GM21717 (cell line): ENCODE results near the gene DPP10.

Source experiments
- ATAC-seq: cut with Tn5 transposase; IDR thresholded peaks from one replicate; pipeline ENCODE4 v1.9.1; 2021; ENCODE audit warnings: mild to moderate bottlenecking, moderate library complexity; ENCODE audit not compliant: unreplicated experiment

DPP10 gene

DNA sequence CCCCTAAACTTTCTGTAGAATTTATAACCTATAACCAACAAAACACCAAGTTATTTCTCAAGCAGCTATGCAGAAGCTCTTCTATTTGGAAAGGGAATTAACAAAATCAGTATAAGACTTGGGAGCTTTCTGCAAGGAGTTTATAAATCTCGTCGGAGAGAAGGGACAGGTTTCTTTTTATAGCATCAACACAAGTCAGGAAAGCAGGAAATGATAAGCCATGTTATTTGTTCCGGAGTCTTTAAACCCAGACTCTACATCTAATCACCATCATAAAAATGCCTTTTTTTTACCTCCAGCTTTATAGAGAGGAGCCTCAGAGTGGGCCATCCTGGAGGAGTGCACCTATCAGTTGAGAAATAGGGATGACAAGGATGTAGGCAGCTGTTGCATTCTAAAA is 137.1 kb downstream of the DPP10 start:
- no peak for ATAC-seq

DNA sequence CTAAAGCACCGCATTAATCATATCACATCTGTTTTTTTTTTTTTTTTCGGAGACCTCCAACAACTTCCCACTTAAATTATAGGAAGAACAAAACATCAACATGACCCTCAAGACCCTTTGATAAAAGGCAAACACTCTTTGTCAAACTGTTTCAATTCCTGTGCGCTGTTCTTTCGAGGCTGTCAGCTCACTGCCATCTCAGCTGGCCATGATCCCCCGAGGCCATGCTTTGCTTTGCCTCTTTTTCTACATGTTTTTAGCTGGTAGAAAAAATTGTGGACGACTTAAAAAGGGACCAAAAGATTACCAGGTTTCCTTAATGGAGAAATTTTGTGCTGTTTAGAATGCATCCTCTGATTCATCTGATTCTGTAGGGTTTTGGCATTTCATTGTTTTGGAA is 138.2 kb downstream of the DPP10 start:
- ATAC-seq = no peak

DNA sequence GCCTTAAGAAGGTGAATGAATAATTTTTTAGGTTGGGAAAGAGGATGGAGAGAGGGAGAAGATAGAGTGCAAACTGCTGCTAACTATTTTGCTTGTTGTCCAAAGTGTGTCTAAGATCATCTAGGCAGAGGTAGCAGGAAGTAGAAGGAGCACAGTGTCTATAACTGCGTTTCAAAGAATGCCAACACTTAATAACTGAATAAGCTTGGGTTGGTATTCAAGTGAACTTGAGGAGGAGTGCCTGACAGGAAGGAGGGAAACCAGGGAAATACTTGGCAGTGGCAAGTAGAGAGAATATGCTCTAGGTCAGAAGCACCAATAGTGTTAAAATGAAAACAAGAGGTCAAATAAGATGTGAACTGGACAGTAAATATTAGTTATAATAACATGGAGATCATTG is 155.9 kb downstream of the DPP10 start:
- ATAC-seq = no peak

DNA sequence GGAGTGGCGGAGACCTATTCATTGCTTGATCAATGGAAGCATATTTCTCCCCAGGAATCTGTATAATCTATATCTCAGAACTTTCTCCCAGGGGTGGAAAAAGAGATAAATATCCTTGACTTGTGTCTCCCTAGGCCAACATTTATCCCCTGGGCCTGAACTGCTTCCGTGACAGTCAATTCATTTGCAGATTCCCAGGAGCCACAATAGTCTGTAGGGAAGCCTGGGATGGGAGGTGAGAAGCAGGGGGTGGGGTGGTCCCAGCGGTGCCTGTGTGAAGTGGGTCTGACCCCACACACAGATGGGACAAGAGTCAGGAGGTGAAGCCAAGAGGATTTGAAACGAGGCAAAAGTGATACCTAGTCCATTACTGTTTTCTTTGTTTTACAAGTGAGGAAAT is 166.8 kb downstream of the DPP10 start:
- ATAC-seq = no peak

DNA sequence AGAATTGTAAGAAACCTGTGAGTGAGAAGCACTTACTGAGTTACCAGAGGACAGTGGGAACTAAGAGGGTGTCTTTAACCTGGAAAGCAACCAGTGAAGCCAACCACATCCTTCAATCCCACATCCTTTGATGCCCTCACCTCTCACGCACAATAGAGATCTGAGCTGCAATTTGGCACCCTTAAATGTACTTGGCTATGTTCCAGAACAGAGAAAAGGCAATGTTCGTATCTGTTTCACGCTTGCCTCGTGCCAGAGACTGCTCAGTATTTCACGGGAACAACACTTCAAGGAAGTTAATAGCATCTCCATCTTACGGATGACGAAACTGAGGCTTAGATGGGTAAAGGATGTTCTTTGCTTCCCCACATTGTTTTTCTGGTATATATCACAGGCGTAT is 167.4 kb downstream of the DPP10 start:
- no peak for ATAC-seq

DNA sequence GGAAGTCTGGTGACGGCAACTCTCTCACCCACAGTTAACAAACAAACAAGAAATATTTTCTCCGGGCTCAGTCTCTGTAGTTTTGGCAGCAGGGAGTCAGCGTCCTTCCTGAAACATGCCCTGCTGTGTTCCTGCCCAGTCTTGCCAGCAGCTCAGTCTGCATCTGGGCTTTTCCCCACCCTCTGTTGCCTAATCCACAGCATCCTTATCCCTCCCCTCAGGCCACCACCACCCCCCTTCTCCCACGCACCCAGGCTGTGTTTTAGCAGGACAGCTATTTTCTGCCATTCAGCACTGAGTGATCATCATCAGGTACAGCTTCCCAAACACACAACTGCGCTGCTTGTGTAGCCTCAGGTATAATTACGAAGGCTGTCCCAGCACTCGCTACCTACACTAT is 168.2 kb downstream of the DPP10 start:
- no peak for ATAC-seq

DNA sequence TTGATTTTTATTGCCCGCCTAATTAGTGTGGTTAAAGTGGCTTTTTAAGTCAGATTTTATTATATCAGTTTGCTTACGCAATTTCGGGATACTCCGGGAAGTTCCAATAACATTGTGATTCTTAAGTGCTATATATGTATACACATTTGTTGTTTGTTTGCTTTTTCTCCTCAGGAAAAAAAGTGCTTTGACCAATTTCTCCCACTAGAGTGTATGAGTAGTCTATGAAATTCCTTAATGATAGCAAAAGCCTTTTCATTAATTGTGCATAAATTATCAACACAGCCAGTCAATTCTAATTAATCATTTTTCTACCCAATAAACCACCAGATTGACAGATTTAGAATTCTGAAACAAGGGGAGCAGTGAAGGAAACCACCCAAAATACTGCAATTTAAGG is 172.2 kb downstream of the DPP10 start:
- no peak for ATAC-seq

DNA sequence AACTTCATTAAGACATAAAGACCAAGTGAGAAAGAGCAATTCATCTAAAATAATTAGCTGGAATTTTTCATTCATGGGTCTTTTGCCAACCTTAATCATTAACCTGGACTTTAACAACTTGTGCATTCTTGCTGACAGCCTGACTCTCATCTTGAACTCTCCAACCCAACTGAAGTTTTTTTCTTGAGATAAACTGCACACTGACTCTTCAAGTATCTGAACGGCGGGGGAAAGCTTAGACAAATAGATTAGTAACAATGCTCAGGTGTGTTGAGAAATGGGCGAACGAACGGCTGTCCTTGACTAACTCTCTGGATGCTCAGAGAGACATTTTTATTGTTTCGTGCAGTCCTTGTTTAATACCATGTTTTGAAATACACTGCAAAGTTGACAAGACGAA is 186.0 kb downstream of the DPP10 start:
- ATAC-seq = no peak

DNA sequence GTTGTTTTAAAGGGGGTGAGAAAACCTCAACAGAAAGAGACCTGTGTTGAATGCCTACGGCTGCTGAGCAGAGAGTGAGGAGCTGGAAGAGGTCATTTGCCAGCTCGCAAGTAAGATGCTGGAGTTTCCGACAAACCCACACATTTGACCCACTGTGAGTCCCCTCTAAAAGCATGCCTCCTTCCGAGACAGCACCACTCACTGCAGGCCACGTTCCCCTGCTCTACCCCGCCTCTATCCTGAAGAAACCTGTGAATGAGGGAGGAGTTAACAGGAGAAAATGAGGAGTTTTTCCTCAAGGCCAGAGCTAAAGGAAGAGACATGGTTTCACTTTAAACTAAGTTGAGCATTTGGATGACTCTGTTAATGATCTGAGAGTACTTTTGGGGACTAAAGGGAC is 188.7 kb downstream of the DPP10 start:
- ATAC-seq = no peak

DNA sequence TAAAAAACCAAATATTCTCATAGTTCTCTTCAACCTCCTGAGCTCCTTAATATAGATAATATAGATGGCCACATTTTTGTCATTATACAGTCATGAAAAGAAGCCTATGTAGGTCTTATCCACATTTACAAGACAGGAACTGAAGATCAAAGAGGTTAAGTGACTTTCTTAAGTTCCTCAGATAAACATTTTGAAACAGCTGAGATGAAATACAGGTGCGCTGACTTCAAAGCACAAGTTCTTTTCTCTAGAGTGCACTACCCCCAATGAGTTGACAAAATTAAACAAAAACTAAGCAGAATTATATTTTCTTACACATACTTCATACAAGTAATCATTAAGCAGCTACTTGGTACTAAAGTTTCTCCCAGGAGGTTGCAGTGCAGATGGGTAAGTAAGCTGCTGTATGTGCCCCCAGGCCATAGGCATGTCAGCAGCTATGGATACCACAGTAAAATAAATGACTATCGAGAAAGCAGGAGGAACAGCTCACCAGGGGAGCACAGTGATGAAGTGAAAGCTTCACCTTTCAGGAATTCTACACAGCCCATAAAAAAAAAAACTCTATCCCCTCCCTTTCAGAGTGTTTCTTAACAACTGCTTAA is 199.8 kb downstream of the DPP10 start:
- no peak for ATAC-seq

DNA sequence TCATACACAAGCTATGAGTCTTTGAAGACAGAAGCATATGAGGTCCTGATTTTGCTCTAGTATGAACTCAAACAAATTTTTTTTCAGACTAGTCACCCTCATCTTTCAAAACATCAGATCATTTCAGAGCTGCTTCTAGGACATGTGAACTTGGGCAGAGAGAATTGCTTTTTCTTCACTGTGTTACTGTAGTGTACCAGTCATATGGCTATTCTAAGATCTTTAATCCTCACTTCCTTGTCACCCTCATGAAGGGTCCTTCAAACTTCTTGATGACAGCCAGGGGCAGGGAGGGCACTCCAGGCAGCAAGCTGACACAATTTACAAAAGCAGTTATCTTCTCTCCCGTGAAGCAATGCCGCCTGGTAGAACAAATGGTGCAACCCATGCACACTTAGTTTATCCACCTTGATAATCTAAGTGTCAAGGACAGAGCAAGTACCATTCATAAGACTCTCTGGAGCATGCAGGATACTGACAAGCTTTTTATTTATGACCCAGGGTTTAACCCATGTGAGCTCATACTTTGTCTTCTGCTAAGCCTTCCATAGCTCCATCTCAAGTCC is 200.6 kb downstream of the DPP10 start:
- no peak for ATAC-seq

DNA sequence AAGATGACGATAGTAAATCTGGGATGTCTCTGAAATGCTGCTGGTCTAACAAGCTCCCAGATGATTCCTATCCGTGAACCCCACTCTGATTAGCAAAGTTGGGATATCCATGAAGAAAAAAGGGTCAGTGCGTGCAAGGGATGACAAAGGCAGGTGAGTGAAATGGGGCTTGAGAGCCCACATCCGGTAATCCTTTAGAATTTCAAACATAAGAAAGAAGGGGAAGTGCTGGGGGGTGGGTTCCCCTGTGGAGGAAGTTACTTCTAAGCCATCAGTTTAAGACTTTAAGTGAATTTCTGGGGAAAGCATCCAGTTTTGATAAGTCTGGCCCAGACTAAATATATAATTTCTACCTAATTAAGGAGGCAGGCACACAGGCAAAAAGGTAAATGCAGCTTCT is 209.5 kb downstream of the DPP10 start:
- no peak for ATAC-seq

DNA sequence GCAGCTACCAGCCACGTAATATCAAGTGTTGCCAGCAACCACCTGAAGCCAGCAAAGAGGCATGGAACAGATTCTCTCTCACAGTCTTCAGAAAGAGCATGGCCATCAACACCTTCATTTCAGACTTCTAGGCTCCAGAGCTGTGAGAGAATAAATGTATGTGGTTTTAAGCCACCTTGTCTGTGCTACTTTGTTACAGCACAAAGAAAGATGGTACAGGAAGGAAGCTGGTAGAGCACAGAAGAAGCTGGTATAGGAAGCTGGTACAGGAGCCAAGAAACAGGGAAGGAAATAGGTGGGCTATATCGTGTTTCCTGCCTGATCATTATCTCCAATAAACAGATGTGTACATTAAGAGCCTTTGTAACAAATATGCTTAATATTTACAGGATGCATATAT is 217.4 kb downstream of the DPP10 start:
- ATAC-seq = no peak

DNA sequence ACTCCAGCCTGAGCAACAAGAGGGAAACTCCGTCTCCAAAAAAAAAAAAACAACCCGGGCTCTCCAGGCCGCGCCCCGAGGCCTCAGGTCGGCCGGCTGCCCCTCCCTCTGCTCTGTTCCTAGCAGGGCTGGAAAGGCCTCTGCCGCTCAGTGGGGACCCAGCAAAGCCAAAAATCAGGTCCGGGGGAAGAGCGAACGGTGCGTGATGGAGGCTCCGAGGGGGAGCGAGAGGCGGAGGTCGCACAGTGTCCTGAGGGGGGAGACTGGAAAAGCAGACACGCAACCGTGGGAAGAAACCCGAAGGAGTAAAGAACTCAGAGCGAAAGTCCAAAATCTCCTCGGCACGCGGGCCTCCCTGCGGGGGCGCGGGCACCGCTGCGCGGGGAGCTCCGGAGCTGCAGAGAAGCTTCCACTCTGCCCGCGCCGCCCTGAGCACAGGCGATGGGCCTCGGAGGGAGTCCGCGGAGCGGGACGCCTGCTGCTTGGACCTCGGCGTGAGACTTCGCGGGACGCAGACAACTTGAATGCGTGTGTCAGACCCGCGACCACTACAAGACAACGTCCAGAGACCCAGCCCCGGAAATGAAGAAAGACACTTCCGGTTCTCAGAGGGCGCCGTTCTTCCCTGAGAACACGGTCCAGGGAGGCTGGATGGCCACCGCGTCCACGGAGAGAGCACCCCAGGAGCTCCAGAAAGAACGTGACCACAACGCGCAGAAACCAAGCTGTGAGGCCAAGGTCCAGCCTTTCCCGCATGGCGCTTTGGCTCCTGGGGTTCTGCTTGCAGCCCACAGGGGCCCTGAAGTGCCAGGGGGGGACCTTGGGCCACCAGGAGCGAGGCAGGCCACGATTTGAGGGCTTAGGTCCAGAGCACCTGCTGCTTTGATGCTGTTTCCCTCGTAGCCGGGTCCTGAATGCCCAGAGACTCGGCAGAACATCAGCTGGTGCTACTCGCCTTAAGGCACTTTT is 219.8 kb downstream of the DPP10 start:
- ATAC-seq = no peak

DNA sequence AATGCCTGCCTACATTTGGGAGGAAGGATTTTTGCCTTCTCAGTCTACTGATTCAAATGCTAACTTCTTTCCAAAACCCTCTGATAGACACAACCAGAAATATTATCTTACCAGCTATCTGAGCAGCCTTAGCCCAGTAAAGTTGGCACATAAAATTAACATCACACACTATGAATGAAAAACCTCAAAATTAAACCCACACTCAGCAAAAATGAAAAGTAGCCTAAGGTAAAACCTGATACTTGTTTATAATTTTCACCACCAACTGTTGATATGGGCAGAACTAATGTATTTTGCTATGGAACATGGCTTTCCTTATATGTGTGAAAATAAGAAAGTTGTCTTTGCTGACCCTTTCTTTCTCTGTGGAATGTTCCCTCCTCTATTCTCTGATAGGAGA is 226.0 kb downstream of the DPP10 start:
- no peak for ATAC-seq

DNA sequence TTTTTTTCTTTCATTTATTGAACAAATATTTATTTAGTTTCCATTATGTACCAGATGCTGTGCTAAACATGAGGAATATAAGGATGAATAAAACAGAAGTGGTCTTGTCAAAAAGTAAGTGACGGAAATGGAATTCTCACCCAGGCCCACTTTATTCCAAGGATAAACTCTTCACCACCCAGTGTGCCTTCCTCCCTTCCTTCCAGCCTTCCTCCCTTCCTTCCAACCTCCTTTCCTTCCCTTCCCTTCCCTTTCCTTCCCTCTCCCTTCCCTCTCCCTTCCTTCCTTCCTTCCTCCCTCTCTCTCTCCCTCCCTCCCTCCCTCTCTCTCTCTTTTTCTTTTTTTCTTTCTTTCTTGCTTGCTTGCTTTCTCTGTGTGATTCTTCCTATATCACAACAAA is 240.8 kb downstream of the DPP10 start:
- no peak for ATAC-seq

DNA sequence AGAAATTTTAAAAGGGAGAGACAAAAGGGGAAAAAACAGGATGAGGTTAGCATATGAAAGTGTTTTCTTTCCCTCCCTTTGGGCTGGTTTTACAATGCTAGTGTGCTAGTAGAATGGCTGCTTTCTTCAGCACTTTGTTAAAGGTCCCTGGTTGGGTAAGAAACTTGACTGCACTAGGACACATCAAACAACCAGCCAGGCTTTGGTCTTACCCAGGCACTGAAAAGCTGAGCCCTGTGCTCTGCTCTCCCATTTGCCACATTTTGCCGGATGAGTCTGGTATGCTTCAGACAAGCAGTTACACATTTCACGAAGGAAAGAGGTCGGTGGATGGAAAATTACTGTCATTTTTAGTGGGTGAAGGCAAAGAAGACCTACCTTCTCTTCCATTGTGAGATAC is 242.0 kb downstream of the DPP10 start:
- ATAC-seq = no peak

DNA sequence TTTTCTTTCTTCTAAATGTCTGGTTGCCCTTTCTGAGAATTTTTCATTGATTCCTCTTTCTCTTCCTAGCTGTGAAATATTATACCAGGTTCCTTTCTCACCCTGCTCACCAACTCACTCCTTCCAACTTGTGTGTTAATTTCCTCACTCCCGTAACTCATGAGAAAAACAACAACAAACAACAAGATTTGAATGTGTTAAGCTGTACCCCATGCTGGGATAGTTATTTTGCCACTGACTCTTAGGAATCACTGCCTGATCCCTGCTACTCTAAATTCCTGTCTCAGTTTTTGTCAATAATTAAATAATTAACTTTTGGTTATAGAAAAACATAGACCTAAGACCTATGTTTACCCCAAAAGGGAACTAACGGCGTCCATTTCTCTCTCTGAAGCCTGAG is 242.7 kb downstream of the DPP10 start:
- no peak for ATAC-seq

DNA sequence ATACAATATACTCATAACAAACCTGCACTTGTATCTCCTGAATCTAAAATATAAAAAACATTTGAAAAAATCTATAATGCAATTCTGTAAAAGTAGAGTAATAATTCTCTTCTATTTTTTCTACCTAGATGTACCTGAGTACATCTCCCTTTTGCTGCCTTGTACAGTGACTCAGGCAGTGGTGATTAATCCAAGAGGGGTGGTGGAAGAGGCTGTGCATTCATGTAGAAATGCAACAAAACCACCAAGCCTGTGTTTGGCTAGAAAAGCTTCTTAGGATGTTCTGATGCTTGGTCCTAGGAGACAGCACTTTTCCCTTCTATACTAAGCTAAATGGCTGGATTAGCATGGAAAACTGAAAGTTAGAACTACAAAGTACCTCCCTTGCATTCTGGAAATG is 245.8 kb downstream of the DPP10 start:
- no peak for ATAC-seq

DNA sequence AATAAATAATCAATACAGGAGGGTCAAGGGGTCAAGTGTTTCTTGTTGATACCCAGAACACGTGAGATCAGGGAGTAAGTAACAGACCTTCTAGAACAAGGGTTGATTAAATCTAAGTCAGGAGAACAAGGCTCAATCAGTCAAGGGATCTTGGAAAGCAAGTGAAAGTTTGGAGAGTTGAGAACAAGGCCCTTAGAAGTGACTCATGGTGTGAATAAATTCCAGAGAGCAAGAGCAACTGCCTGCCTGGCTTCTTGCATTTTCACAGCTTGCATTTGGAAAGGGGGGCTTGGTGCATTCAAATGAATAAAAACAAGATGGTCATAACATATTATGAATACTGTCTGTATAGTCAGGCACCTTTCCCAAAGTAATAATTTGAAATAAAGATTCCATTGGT is 256.1 kb downstream of the DPP10 start:
- no peak for ATAC-seq

DNA sequence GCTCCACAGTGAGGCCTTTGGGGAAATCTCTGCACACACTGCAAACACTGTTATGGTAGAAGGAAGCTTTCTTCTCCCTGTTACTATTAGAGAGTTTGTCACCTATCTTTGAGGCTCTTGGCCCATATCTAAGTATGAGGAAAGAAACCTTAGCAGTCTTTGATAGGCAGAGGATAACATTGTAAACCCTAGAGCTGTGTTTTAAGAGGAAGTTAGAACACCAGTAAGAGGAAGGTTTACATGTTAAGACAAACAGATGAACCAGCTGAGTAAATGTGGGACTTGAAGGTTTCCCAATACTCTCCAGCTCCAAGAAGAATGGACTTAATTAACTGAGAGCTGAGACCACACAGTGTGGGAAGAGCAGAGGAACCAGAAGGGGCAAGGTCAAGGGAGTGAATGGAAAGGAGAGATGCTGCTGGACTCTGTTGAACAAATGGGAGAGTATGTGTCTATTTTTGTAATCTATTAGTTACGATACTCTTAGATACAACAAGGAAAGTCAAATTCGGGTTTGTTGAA is 257.0 kb downstream of the DPP10 start:
- ATAC-seq = no peak

DNA sequence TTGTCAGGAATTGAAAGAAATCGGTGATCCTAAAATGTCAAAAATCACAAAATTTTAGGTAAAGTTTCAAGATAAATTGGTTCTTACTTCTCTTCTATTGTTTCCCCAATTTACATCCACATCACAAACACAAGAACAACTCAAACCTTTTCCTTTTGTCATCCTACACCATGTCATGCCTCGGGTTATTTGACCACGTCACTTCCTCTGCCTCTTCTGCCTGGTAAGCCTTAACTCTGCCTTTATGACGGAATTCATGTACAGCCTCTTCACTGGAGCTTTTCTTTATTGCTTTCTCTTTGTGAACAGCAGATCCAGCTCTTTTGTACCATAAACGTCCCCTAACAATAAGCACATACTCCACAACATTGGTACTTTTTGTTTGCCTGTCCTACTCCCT is 258.0 kb downstream of the DPP10 start:
- ATAC-seq = no peak
